Measurements from ENCODE around the gene ERI3.

DNA sequence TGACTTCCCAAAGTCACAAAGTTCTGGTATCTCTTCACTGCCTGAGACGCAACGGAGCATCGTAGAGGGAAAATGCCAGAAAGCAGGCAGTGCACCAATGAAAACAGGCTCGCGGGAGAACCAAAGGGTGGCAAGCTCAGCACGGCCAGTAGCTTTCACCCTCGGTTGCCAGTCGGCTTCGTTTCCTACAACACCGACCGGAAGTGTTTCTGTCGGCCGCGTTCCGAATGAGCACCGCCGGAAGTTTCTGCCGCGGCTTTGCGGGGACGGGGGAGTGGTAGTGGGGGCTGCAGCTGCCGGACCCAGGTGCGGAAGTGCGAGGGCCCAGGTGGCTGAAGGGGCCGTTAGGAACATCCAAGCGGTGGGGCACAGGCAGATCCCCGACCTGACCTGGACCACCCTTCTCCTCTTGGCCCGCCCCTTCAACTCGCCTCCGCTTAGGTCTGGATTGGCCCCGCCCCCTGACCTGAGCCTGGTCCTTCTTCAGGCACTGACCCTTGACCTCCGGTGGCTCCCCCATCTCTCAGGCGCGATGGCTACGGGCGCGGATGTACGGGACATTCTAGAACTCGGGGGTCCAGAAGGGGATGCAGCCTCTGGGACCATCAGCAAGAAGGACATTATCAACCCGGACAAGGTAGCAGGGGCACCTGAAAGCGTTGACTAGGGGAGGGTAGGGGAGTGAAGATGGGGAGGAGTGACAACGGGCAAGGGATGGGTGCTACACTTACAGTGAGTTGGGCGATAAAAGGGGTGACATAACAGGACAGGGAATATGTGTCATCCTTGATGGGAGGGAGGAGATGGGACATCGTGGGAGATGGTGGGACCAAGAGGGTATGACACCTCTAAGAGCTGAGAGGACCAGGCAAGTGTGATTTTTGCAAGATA, 141.6 kb downstream of the ERI3 start, which contains the start of gene DMAP1:
- no peak for TF ChIP-seq EZH2 (IDR thresholded peaks at IDR 0.05; ENCODE audit: borderline replicate concordance, low read depth, low read length, severe bottlenecking)
- TF ChIP-seq, protein P1, sequence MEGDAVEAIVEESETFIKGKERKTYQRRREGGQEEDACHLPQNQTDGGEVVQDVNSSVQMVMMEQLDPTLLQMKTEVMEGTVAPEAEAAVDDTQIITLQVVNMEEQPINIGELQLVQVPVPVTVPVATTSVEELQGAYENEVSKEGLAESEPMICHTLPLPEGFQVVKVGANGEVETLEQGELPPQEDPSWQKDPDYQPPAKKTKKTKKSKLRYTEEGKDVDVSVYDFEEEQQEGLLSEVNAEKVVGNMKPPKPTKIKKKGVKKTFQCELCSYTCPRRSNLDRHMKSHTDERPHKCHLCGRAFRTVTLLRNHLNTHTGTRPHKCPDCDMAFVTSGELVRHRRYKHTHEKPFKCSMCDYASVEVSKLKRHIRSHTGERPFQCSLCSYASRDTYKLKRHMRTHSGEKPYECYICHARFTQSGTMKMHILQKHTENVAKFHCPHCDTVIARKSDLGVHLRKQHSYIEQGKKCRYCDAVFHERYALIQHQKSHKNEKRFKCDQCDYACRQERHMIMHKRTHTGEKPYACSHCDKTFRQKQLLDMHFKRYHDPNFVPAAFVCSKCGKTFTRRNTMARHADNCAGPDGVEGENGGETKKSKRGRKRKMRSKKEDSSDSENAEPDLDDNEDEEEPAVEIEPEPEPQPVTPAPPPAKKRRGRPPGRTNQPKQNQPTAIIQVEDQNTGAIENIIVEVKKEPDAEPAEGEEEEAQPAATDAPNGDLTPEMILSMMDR (IDR thresholded peaks at IDR 0.05; ENCODE audit: borderline replicate concordance, extremely low read depth, low read length, poor library complexity, severe bottlenecking), result peak; percentile 30

All from DND-41 (cell line).